ENCODE measurements around the gene NKTR. TPM values are rescaled to one million over a fixed set of nuclear protein-coding genes. Genes with fewer than 3 reads are reported as not detected.

The NKTR gene
- total RNA-seq, 1 donor from 2014 or later, result 118 TPM

GRCh38 chr3:42692667-42693529 is 92.4 kb downstream of the NKTR start:
- no peak for DNase-seq (ENCODE audit: low spot score)
- no peaks in the 10 kb centered on the region for H3K36me3 Mint-ChIP-seq (ENCODE audit: low read depth, unreplicated experiment)
- no peak for TF ChIP-seq CTCF (IDR thresholded peaks at IDR 0.05; ENCODE audit: unreplicated experiment)
- H3K27me3 Mint-ChIP-seq (ENCODE audit: unreplicated experiment), result peaks cover 5% of the 10 kb centered on the region
- H3K27ac Mint-ChIP-seq (ENCODE audit: unreplicated experiment), result no peak overlapping the region
- no peak overlapping the region for H3K4me3 Mint-ChIP-seq (ENCODE audit: unreplicated experiment)
- no peaks in the 10 kb centered on the region for H3K4me1 Mint-ChIP-seq (ENCODE audit: unreplicated experiment)
- H3K9me3 Mint-ChIP-seq (ENCODE audit: unreplicated experiment), result no peaks in the 10 kb centered on the region

- Mint-ChIP-seq H3K27ac (ENCODE audit: unreplicated experiment) (no peak overlapping the region), H3K36me3 (ENCODE audit: low read depth, unreplicated experiment) (no peaks in the 10 kb centered on the region), H3K4me1 (ENCODE audit: unreplicated experiment) (no peaks in the 10 kb centered on the region), H3K9me3 (ENCODE audit: unreplicated experiment) (no peaks in the 10 kb centered on the region), H3K27me3 (ENCODE audit: unreplicated experiment) (peaks cover 5% of the 10 kb centered on the region), H3K4me3 (ENCODE audit: unreplicated experiment) (no peak overlapping the region)
- DNase-seq (ENCODE audit: low spot score), result no peak
- TF ChIP-seq CTCF (IDR thresholded peaks at IDR 0.05; ENCODE audit: unreplicated experiment), result no peak
Measured at GRCh38 chr3:42693530-42693930, 93.0 kb downstream of the NKTR start.

GRCh38 chr3:42694366-42694765 is 93.9 kb downstream of the NKTR start:
- Mint-ChIP-seq H3K27me3 (ENCODE audit: unreplicated experiment) (peaks cover 3% of the 10 kb centered on the region), H3K36me3 (ENCODE audit: low read depth, unreplicated experiment) (no peaks in the 10 kb centered on the region), H3K27ac (ENCODE audit: unreplicated experiment) (no peak overlapping the region), H3K4me3 (ENCODE audit: unreplicated experiment) (no peak overlapping the region), H3K4me1 (ENCODE audit: unreplicated experiment) (no peaks in the 10 kb centered on the region), H3K9me3 (ENCODE audit: unreplicated experiment) (no peaks in the 10 kb centered on the region)
- DNase-seq (ENCODE audit: low spot score), result no peak
- TF ChIP-seq CTCF (IDR thresholded peaks at IDR 0.05; ENCODE audit: unreplicated experiment), result no peak

GRCh38 chr3:42696356-42697288 is 96.1 kb downstream of the NKTR start:
- Mint-ChIP-seq H3K9me3 (ENCODE audit: unreplicated experiment) (no peaks in the 10 kb centered on the region), H3K36me3 (ENCODE audit: low read depth, unreplicated experiment) (no peaks in the 10 kb centered on the region), H3K4me3 (ENCODE audit: unreplicated experiment) (no peak overlapping the region), H3K4me1 (ENCODE audit: unreplicated experiment) (no peaks in the 10 kb centered on the region), H3K27ac (ENCODE audit: unreplicated experiment) (no peak overlapping the region), H3K27me3 (ENCODE audit: unreplicated experiment) (peaks cover 9% of the 10 kb centered on the region)
- no peak for DNase-seq (ENCODE audit: low spot score)
- no peak for TF ChIP-seq CTCF (IDR thresholded peaks at IDR 0.05; ENCODE audit: unreplicated experiment)
